Mucosa of descending colon (tissue), 3 donors: ENCODE measurements around the gene ADPRHL1. TPM values are rescaled to one million over a fixed set of nuclear protein-coding genes. Genes with fewer than 3 reads are reported as not detected.

Source experiments
- ATAC-seq: fragments of 200-7000 bp; cut with Tn5 transposase; one replicate; pipeline ENCODE4 v1.9.1; 2020; ENCODE audit warnings: mild to moderate bottlenecking, moderate library complexity
- DNase-seq, 3 donors: peaks; one replicate each; pipeline ENCODE4 v3.0.0-alpha.2; 2020
- H3K36me3 ChIP-seq: fragments of 200-600 bp; one replicate; pipeline ENCODE4 v1.8.0; 2021; ENCODE audit warnings: low read depth, mild to moderate bottlenecking
- H3K4me1 ChIP-seq: fragments of 200-600 bp; one replicate; pipeline ENCODE4 v1.8.0; 2021; ENCODE audit warnings: low read depth, mild to moderate bottlenecking
- H3K4me3 ChIP-seq: fragments of 200-600 bp; one replicate; pipeline ENCODE4 v1.8.0; 2021; ENCODE audit warnings: mild to moderate bottlenecking
- H3K9me3 ChIP-seq: fragments of 200-600 bp; one replicate; pipeline ENCODE4 v1.8.0; 2021; ENCODE audit warnings: mild to moderate bottlenecking
- CTCF ChIP-seq: fragments of 200-600 bp; IDR thresholded peaks from one replicate; pipeline ENCODE4 v1.8.0; 2022; ENCODE audit warnings: antibody characterized with exemption, mild to moderate bottlenecking
- intact Hi-C, 2 donors: fragments of 100-400 bp; cut with DNase I in 1 of 2; cut with micrococcal nuclease in 1 of 2; formaldehyde crosslinking; loops; one replicate each; pipeline versions ENCODE4 v1.11.0 to v1.11.1; 2022; cut with DNase I, micrococcal nuclease
- total RNA-seq, 3 donors: library from RNA; stranded (reverse); fragmentation: NEBNext Ultra II Directional in 2 of 3; extraction: Animal tissue kit (Norgen Biotek cat#: 25700) in 2 of 3; gene quantifications; one replicate each; pipeline versions ENCODE4 v1.2.1 to v1.2.4, GENCODE V29; 2021 to 2023
- donor health status: DM: no; HTN: no; CAD: no; lungs with moderate emphysema.
- donor health status: DM: no; HTN: no; CAD: no.
- donor health status: DM: no; HTN: yes; CAD: no.

The ADPRHL1 gene
- total RNA-seq, 3 donors from 2014 or later = 5.1 to 9.2 (median 7.1) TPM

GRCh38 chr13:113356596-113356995, 96.7 kb downstream of the ADPRHL1 start:
- ATAC-seq (peak; percentile 70), DNase-seq (no peak)
- TF ChIP-seq CTCF = no peak
- H3K36me3 ChIP-seq = no peaks in the 10 kb centered on the region
- intact Hi-C loops = no loop called here
- H3K4me1 ChIP-seq = no peaks in the 10 kb centered on the region
- H3K4me3 ChIP-seq = no peak overlapping the region
- H3K9me3 ChIP-seq = no peaks in the 10 kb centered on the region

GRCh38 chr13:113355621-113356020, 97.7 kb downstream of the ADPRHL1 start:
- Histone ChIP-seq H3K4me3 (no peak overlapping the region), H3K9me3 (no peaks in the 10 kb centered on the region), H3K36me3 (no peaks in the 10 kb centered on the region), H3K4me1 (no peaks in the 10 kb centered on the region)
- TF ChIP-seq CTCF = no peak
- ATAC-seq = no peak
- DNase-seq = no peak
- intact Hi-C loops = no loop called here

- DNase-seq (no peak), ATAC-seq (no peak)
- intact Hi-C loops = no loop called here
- Histone ChIP-seq H3K36me3 (no peaks in the 10 kb centered on the region), H3K4me1 (no peaks in the 10 kb centered on the region), H3K9me3 (no peaks in the 10 kb centered on the region), H3K4me3 (no peak overlapping the region)
- TF ChIP-seq CTCF = no peak
These were observed 98.3 kb downstream of the ADPRHL1 start for GRCh38 chr13:113354831-113355610.

GRCh38 chr13:113353254-113353653, 100.0 kb downstream of the ADPRHL1 start:
- H3K36me3 ChIP-seq = no peaks in the 10 kb centered on the region
- H3K4me1 ChIP-seq = no peaks in the 10 kb centered on the region
- no peaks in the 10 kb centered on the region for H3K9me3 ChIP-seq
- no peak for TF ChIP-seq CTCF
- no peak for ATAC-seq
- DNase-seq = no peak
- H3K4me3 ChIP-seq = no peak overlapping the region
- intact Hi-C loops = no loop called here

GRCh38 chr13:113351514-113352026, 101.7 kb downstream of the ADPRHL1 start:
- H3K9me3 ChIP-seq = no peaks in the 10 kb centered on the region
- no peaks in the 10 kb centered on the region for H3K36me3 ChIP-seq
- no peak for DNase-seq
- no peak for ATAC-seq
- H3K4me3 ChIP-seq = no peak overlapping the region
- intact Hi-C loops = no loop called here
- H3K4me1 ChIP-seq = no peaks in the 10 kb centered on the region
- TF ChIP-seq CTCF = no peak
